Measurements from ENCODE around the gene PTPRN2.
"Not testable (repeated sequence)": the region's sequence is repeated elsewhere in the genome, so short reads cannot be mapped to it uniquely, and the experiment has no call there.

The PTPRN2 gene

GRCh38 chr7:157745721-157746709 is 841.6 kb downstream of the PTPRN2 start:
- no peak for DNase-seq

DNA sequence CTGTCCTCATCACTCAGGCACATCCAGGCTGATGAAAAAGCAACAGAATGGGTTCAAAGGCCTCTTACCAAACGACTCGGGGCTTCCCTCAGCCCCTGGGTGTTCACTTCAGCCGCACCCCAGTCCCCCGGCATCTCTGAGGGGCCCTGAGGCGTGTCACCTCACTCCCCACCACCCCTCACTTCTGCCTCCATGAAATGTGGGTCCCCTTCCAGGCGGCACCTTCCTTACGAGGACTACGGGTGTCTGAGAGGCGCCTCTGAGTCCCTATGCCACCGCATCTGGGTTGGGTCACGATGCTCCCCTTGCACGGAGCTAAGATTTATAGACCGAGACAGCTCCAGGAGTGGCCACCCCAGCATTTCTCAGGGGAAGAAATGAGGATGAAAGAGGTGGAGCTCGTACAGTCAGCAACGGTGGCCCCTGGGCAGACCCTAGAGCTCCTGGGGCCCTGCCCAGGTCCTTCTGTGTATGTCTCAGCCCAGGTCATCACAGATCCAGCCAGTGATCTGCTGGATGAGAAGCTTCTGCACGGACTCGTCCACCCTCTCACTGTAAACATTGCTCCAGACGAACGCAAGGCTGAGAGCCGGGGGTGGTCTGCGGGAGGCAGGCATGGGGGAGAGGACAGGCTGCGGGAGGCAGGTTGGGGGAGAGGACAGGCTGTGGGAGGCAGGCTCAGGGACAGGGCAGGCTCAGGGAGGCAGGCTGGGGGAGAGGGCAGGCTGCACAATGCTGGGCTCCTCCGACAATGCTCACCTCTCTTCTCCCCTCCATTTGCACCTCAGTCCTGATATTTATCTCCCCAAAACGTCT is 842.6 kb downstream of the PTPRN2 start:
- no peak for DNase-seq

GRCh38 chr7:157743781-157744525 is 843.7 kb downstream of the PTPRN2 start:
- DNase-seq = no peak

GRCh38 chr7:157740251-157740798 is 847.3 kb downstream of the PTPRN2 start:
- no peak for DNase-seq

GRCh38 chr7:157739650-157740049 is 848.0 kb downstream of the PTPRN2 start:
- DNase-seq = no peak

GRCh38 chr7:157739031-157739430 is 848.6 kb downstream of the PTPRN2 start:
- DNase-seq = no peak

DNA sequence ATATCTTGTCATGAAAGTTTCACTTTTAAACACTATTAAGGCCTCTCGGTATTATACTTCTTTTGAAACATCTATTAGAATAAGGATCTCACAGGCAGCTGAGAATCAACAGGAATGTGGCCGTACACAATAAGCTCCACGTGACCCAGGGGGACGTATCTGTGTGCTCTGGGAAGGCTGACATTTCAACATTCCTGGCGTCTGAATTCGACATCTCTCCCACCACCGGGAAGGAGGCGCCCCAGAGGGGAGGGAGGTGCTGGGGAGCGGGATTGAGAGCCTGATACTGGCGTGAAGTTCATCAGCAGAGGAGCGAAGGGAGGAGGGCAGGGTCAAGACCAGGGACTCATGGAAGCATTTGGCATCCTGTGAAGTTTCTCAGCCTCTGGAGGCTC is 849.6 kb downstream of the PTPRN2 start:
- no peak for DNase-seq

GRCh38 chr7:157737151-157738065 is 850.2 kb downstream of the PTPRN2 start:
- DNase-seq = no peak

DNA sequence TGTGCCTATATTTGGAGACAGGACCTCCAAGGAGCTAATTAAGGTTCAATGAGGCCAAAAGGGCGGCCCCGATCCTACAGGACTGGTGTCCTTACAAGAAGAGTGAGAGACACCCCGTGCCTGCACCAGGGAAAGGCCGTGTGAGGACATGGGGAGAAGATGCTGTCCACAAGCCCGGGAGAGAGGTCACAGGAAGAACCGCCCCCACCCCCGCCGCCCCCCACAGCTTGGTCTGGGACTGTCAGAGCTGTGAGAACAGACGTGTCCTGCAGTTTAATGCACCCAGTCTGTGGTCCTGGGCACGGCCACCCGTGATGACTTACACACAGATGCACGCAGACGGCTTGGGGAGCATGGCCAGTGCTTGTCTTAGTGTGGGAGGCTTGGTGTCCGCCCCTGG is 851.3 kb downstream of the PTPRN2 start:
- DNase-seq = no peak

DNA sequence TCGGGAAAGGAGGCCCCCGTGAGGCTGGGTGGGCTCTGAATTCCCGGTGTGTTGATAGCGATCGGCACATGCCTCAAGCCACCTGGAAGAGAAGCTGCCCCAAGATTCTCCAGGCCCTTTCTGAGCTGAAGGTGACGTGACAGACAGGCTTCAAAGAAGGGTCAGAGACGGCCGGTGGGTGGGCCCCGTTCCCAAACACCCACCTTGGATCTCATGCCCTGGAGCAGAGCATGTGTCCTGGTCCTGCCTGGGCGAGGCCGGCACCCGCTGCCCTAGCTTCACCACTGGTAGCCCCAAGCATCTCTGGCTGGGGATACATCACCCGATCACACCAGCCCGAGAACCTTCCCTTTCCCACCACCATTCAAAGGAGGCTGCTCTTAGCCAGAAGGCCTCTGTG is 851.8 kb downstream of the PTPRN2 start:
- no peak for DNase-seq

GRCh38 chr7:157734676-157735640 is 852.7 kb downstream of the PTPRN2 start:
- DNase-seq = no peak

DNA sequence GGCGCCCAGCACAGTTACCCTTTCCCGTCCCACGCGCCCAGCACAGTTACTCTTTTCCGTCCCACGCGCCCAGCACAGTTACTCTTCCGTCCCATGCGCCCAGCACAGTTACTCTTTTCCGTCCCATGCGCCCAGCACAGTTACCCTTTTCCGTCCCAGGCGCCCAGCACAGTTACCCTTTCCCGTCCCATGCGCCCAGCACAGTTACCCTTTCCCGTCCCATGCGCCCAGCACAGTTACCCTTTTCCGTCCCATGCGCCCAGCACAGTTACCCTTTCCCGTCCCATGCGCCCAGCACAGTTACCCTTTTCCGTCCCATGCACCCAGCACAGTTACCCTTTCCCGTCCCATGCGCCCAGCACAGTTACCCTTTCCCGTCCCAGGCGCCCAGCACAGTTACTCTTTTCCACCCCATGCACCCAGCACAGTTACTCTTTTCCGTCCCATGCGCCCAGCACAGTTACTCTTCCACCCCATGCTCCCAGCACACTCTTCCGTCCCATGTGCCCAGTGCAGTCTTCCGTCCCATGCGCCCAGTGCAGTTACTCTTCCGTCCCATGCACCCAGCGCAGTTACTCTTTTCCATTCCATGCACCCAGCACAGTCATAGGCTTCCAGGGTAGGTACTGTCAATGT is 853.7 kb downstream of the PTPRN2 start:
- not testable (repeated sequence) for DNase-seq

DNA sequence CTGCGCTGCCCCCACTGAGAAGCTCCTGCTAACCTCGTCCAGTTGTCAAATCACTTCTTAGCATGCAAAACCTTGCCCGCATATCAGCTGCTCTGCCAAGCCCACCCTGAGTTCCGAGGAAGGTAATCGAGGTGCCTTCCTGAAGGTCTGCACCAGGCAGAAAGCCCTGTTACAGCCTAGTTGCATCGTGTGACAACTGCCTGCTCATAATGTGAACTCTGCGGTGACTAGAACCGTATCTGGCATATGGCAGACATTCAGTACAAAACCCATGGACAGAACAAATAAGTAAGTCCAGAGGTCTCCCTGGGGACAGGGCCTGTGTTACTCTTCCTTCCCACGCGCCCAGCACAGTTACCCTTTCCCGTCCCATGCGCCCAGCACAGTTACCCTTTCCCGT is 856.5 kb downstream of the PTPRN2 start:
- DNase-seq = no peak

- no peak for DNase-seq
Observed at GRCh38 chr7:157730614-157731013, 857.0 kb downstream of the PTPRN2 start.

- DNase-seq = no peak
Observed at GRCh38 chr7:157729566-157729965, 858.1 kb downstream of the PTPRN2 start.

DNA sequence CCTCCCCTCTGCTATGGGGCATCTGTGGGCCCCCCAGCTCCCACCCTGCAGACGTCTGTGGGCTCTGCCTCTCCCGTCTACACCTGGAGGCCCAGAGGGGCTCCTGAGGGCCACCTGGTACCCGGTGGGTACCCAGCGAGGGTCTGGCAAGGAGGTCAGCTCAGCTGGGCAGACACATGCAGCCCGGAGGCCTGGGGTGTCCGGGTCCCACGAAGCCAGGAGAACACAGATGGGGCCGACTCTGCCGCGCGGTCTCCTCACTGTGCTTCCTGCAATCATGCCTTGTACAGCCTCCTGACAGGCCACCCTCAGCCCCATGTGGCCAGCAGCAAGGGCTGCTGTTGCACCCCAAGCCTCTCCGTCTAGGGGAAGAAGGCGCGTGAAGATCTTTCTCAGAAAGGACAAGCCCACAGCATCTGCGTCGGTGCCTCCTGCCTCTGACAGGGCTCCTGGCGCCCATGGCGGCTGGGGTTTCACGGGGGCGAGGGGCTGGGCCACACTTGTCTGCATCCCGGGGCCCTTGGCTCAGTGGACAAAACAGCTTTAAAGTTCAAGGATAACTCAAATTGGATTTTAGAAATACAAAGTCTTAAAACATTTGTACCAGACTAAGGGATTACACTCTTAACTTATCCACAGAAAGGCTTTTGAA is 859.5 kb downstream of the PTPRN2 start:
- DNase-seq = no peak

GRCh38 chr7:157726764-157727163 is 860.9 kb downstream of the PTPRN2 start:
- no peak for DNase-seq

GRCh38 chr7:157725312-157725711 is 862.3 kb downstream of the PTPRN2 start:
- not testable (repeated sequence) for DNase-seq

DNA sequence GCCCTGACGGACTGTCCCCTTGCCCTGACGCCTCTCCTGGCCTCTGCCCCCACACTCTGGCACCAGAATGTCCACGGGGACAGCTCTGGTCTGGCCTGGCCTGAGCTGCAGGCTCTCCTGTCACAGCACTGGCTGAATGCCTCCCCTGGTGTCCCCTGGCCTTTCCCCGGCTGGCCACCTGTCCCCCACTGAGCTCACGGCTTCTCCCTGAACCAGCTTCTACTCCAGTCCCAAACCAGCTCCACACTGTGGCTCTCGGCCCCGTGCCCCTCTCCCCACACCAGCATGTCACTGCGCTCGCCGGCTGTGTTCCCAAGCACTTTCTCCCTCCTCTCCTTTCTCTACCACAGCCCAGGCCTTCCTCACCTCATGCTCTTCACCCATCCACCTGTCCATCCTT is 864.4 kb downstream of the PTPRN2 start:
- no peak for DNase-seq
